Heart left ventricle (tissue), 13 donors: ENCODE results near the gene COPS9.

Experiments used
- POLR2A ChIP-seq, 2 donors: fragments of 450-650 bp; IDR thresholded peaks; one replicate each; pipeline ENCODE4 v1.6.1; 2017; ENCODE audit warnings: antibody characterized with exemption in 2 of 2, mild to moderate bottlenecking in 2 of 2, moderate library complexity in 2 of 2
- TF ChIP-seq, protein P1 (sequence below), 12 donors: fragments of 200-600 bp; sonication (generic) in 4 of 12; IDR thresholded peaks; one replicate each; pipeline versions ENCODE4 v1.5.0 to v1.8.0; 2018 to 2022; ENCODE audit warnings: antibody characterized with exemption in 12 of 12, mild to moderate bottlenecking in 5 of 12
- donor health status: ischemic (EF 13 %, LVEDD 7.1; RV severe dilation, severe dysfunction).
- donor health status: DM: no; HTN: yes; CAD: no.
- donor health status: DM: no; HTN: no; CAD: no.
- donor health status: ischemic (EF 25% LVEDD 6.9; RV normal size, moderate dysfunction).
- donor health status: ischemic (EF 25% LVEDD 5.7; RV mildly dilated, moderate dysfunction).
- donor health status: ischemic (EF 35%, LVEDD 5.7; RV mildly dilated, moderate dysfunction).
- donor health status: nonischemic (EF 11% LVEDD 7.7; RV severe dilation, severe dysfunction).
- donor health status: DM: yes; HTN: yes; CAD: no.
- donor health status: PGD.
- donor health status: ischemic (EF 29% LVEDD 5.4; RV normal size, mild dysfunction).
- donor health status: nonischemic (EF 23%, LVEDD 6.1; RV moderate dilation, normal function).

GRCh38 chr2:240151477-240152031 lies 15.4 kb upstream of the COPS9 start:
- no peak for TF ChIP-seq POLR2A (IDR thresholded peaks at IDR 0.05)
- TF ChIP-seq, protein P1, sequence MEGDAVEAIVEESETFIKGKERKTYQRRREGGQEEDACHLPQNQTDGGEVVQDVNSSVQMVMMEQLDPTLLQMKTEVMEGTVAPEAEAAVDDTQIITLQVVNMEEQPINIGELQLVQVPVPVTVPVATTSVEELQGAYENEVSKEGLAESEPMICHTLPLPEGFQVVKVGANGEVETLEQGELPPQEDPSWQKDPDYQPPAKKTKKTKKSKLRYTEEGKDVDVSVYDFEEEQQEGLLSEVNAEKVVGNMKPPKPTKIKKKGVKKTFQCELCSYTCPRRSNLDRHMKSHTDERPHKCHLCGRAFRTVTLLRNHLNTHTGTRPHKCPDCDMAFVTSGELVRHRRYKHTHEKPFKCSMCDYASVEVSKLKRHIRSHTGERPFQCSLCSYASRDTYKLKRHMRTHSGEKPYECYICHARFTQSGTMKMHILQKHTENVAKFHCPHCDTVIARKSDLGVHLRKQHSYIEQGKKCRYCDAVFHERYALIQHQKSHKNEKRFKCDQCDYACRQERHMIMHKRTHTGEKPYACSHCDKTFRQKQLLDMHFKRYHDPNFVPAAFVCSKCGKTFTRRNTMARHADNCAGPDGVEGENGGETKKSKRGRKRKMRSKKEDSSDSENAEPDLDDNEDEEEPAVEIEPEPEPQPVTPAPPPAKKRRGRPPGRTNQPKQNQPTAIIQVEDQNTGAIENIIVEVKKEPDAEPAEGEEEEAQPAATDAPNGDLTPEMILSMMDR (IDR thresholded peaks at IDR 0.05), result no peak
